Right atrium auricular region (tissue), 2 donors: ENCODE results near the gene ATL1. TPM values are rescaled to one million over a fixed set of nuclear protein-coding genes. Genes with fewer than 3 reads are reported as not detected.
"Not testable (repeated sequence)": the region's sequence is repeated elsewhere in the genome, so short reads cannot be mapped to it uniquely, and the experiment has no call there.

Experiments used
- DNase-seq: peaks from one replicate; pipeline ENCODE4 v3.0.0-alpha.2; 2019; ENCODE audit warnings: low spot score
- H3K27ac ChIP-seq, 2 donors: fragments of 200-600 bp; sonication (generic); 1 replicate in 1 of 2; 2 replicates in 1 of 2; pipeline ENCODE4 v1.5.1; 2016 to 2019
- H3K27me3 ChIP-seq, 2 donors: fragments of 200-600 bp; sonication (generic); one replicate each; pipeline versions ENCODE4 v1.5.1 to v1.6.0; 2017 to 2019
- H3K36me3 ChIP-seq: fragments of 200-600 bp; sonication (generic); one replicate; pipeline ENCODE4 v1.5.1; 2016
- H3K4me1 ChIP-seq, 2 donors: fragments of 200-600 bp; sonication (generic); one replicate each; pipeline versions ENCODE4 v1.5.1 to v1.6.0; 2017 to 2019
- H3K4me3 ChIP-seq, 2 donors: fragments of 200-600 bp; sonication (generic); 1 replicate in 1 of 2; 2 replicates in 1 of 2; pipeline ENCODE4 v1.5.1; 2017 to 2019; ENCODE audit warnings: mild to moderate bottlenecking in 1 of 2, moderate library complexity in 1 of 2
- H3K9me3 ChIP-seq, 2 donors: fragments of 200-600 bp; sonication (generic); one replicate each; pipeline ENCODE4 v1.5.1; 2019
- total RNA-seq, 2 donors: library from RNA; depleted of rRNA; stranded (reverse); fragments of >200 nt; gene quantifications; one replicate each; pipeline ENCODE4 v1.1.0, GENCODE V29; 2016
- TF ChIP-seq, protein P1 (sequence below), 2 donors: fragments of 200-600 bp; sonication (generic); IDR thresholded peaks; one replicate each; pipeline ENCODE4 v1.5.1; 2019; ENCODE audit warnings: antibody characterized with exemption in 2 of 2

The ATL1 gene
- total RNA-seq, 2 donors from 2014 or later, result 2.2 to 2.6 TPM

DNA sequence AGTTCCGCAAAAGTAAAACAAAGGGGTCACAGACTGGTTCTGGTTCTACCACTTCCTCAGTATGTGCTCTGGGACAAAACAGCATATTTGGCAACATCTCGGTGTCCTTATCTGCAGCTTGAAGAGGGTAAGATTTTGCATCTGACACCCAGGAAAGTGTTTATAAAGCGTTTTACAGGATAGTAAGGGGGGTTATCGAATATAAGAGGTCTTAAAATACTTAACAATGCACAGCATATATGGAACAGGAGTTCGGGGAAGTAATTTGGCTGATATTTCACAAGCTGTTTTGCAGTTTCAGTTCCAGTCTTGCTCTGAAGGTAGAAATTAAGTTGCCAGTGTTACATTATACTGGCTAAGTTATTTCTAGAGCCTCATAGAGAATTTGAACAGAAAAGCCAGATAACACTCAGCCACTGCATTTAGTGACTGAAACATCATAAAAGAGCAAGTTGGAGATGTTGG lies 26.7 kb upstream of the ATL1 start:
- Histone ChIP-seq H3K27me3 (no peaks in the 10 kb centered on the region), H3K4me1 (peaks cover 0 to 21% of the 10 kb centered on the region in 2 donors), H3K9me3 (no peaks in the 10 kb centered on the region), H3K27ac (no peak overlapping the region), H3K36me3 (no peaks in the 10 kb centered on the region), H3K4me3 (peak overlapping the region in 1 of 2 donors; percentile 91)
- DNase-seq, result no peak
- TF ChIP-seq, protein P1, sequence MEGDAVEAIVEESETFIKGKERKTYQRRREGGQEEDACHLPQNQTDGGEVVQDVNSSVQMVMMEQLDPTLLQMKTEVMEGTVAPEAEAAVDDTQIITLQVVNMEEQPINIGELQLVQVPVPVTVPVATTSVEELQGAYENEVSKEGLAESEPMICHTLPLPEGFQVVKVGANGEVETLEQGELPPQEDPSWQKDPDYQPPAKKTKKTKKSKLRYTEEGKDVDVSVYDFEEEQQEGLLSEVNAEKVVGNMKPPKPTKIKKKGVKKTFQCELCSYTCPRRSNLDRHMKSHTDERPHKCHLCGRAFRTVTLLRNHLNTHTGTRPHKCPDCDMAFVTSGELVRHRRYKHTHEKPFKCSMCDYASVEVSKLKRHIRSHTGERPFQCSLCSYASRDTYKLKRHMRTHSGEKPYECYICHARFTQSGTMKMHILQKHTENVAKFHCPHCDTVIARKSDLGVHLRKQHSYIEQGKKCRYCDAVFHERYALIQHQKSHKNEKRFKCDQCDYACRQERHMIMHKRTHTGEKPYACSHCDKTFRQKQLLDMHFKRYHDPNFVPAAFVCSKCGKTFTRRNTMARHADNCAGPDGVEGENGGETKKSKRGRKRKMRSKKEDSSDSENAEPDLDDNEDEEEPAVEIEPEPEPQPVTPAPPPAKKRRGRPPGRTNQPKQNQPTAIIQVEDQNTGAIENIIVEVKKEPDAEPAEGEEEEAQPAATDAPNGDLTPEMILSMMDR (IDR thresholded peaks at IDR 0.05), result no peak

DNA sequence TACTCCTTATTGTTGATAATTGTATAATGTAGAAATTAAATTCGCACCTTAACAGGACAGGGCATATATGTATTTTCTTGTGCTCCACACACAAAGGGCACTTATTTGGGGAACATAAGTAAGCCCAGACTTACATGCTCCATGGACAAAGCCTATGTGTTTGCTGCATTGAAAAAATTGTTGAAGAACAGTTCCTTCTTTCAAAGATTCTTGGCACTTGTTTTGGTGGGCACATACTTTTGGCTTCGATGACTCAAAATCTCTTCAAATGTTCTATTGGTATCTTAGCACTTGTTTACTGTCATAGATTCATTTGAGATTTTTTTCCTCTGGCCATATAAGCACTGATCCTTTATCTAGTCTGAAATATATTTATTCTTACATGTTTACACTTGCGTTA lies 26.1 kb upstream of the ATL1 start:
- Histone ChIP-seq H3K9me3 (no peaks in the 10 kb centered on the region), H3K27me3 (no peaks in the 10 kb centered on the region), H3K4me1 (peaks cover 0 to 21% of the 10 kb centered on the region in 2 donors), H3K4me3 (no peak overlapping the region), H3K36me3 (no peaks in the 10 kb centered on the region), H3K27ac (no peak overlapping the region)
- TF ChIP-seq, protein P1 (IDR thresholded peaks at IDR 0.05), result no peak
- DNase-seq, result no peak

DNA sequence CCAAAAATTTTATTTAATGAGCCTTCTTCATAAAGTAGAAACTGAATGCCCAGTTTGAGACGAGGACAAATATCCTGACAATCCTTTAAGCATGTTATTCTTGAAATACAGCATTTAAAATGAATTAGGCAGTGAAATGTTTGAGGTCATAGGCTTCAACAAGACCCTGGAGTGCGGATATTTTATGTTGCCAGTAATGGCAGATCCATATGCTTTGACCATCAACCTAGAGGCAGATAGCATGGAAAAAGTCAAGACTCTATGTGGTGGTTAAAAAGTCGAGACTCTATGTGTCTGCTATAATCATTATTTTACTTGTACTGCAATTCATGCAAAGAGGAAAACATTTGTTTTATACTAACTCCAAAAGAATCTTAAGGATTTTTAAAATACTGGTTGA lies 25.5 kb upstream of the ATL1 start:
- H3K27me3 ChIP-seq, result no peaks in the 10 kb centered on the region
- H3K27ac ChIP-seq, result no peak overlapping the region
- DNase-seq, result no peak

DNA sequence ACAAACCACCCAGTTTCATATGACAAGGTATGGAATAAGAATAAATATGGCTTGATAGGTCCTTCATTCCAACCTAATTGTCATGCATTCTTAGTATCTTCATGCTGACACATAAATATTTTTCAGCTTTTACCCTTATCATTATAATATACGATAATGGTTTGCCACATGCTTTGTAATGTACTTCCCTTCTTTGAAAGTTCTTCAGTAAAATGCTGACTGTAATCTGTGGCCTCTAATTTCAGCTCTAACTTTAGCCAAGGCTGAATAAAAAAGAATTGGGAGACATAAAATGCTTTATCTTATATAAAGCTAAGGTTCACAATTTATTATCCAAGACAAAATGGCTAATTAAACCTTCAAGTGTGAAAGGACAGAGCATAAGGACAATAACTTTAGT lies 24.9 kb upstream of the ATL1 start:
- Histone ChIP-seq H3K27ac (no peak overlapping the region), H3K27me3 (no peaks in the 10 kb centered on the region), H3K36me3 (no peaks in the 10 kb centered on the region), H3K4me3 (no peak overlapping the region), H3K4me1 (peaks cover 0 to 15% of the 10 kb centered on the region in 2 donors), H3K9me3 (no peaks in the 10 kb centered on the region)
- DNase-seq, result no peak
- TF ChIP-seq, protein P1 (IDR thresholded peaks at IDR 0.05), result no peak

More for the DNA sequence above, 25.5 kb upstream of the ATL1 start:
- TF ChIP-seq, protein P1 (IDR thresholded peaks at IDR 0.05), result no peak
- Histone ChIP-seq H3K36me3 (no peaks in the 10 kb centered on the region), H3K4me3 (no peak overlapping the region), H3K4me1 (peaks cover 0 to 16% of the 10 kb centered on the region in 2 donors), H3K9me3 (no peaks in the 10 kb centered on the region)

DNA sequence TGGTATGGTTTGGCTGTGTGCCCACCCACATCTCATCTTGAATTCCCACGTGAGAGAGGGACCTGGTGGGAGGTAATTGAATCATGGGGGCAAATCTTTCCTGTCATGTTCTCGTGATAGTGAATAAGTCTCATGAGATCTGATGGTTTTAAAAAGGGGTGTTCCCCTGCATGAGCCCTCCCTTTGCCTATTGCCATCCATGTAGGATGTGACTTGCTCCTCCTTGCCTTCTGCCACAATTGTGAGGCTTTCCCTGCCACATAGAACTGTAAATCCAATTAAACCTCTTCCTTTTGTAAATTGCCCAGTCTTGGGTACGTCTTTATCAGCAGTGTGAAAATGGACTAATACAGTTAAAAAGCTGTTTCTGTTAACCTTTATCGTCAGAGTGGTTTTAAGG lies 21.9 kb upstream of the ATL1 start:
- not testable (repeated sequence) for H3K4me1 ChIP-seq, DNase-seq, H3K27ac ChIP-seq, H3K9me3 ChIP-seq, H3K36me3 ChIP-seq, H3K27me3 ChIP-seq, H3K4me3 ChIP-seq

- no peak for DNase-seq
- no peaks in the 10 kb centered on the region for H3K36me3 ChIP-seq
- no peaks in the 10 kb centered on the region for H3K4me1 ChIP-seq
- no peaks in the 10 kb centered on the region for H3K9me3 ChIP-seq
- no peaks in the 10 kb centered on the region for H3K27me3 ChIP-seq
- H3K27ac ChIP-seq, result no peak overlapping the region
- TF ChIP-seq, protein P1 (IDR thresholded peaks at IDR 0.05), result no peak
- H3K4me3 ChIP-seq, result no peak overlapping the region
Measured at GRCh38 chr14:50539051-50539450, 20.9 kb upstream of the ATL1 start.
